HEK293 (cell line): Measurements from ENCODE around the gene MICAL3.

Source experiments
- CTCF ChIA-PET: fragments of 350-600 bp; formaldehyde crosslinking; extraction: SDS; loops from one replicate; lab custom pipeline; 2021; ENCODE audit warnings: antibody characterized with exemption; lab: Yijun Ruan, JAX
- POLR2A ChIA-PET: fragments of 300-600 bp; formaldehyde crosslinking; extraction: SDS; loops from one replicate; lab custom pipeline; 2020; ENCODE audit warnings: antibody characterized with exemption, inconsistent platforms; lab: Yijun Ruan, JAX
- H3K27ac ChIP-seq: fragments of 200-500 bp; sonication (Bioruptor generic); 2 replicates; pipeline ENCODE4 v1.5.1; 2014; ENCODE audit warnings: low read depth, low read length, control low read depth, inconsistent platforms; ENCODE audit errors: extremely low read depth
- H3K36me3 ChIP-seq, 2 experiments: fragments of 200-500 bp in 1 of 2; sonication (Bioruptor generic) in 1 of 2; 1 replicate in 1 of 2; 2 replicates in 1 of 2; pipeline ENCODE4 v1.5.1; 2014 to 2017; ENCODE audit warnings: inconsistent platforms in 2 of 2, low read length in 2 of 2; ENCODE audit not compliant: control insufficient read depth in 2 of 2, insufficient read depth in 1 of 2
- H3K4me1 ChIP-seq: fragments of 200-500 bp; sonication (Bioruptor generic); 2 replicates; pipeline ENCODE4 v1.5.1; 2014; ENCODE audit warnings: mild to moderate bottlenecking, low read length, inconsistent platforms; ENCODE audit not compliant: control insufficient read depth, insufficient read depth
- H3K4me3 ChIP-seq: 2 replicates; pipeline ENCODE4 v1.5.1; 2011; ENCODE audit warnings: low read depth, mild to moderate bottlenecking, control low read depth, low read length, moderate library complexity
- H3K9me3 ChIP-seq: fragments of 200-500 bp; sonication (Bioruptor generic); 2 replicates; pipeline ENCODE4 v1.5.1; 2014; ENCODE audit warnings: low read depth, low read length, inconsistent platforms; ENCODE audit not compliant: control insufficient read depth, insufficient read depth
- BCL11A ChIP-seq: fragments of 450-650 bp; formaldehyde crosslinking; IDR thresholded peaks from 2 replicates; pipeline ENCODE4 v1.5.1; 2016; ENCODE audit warnings: low read depth, missing biosample characterization, missing genetic modification characterization
- GFI1B ChIP-seq: fragments of 450-650 bp; formaldehyde crosslinking; IDR thresholded peaks from 2 replicates; pipeline ENCODE4 v1.5.1; 2016; ENCODE audit warnings: missing biosample characterization, missing genetic modification characterization
- GLI2 ChIP-seq: fragments of 450-650 bp; formaldehyde crosslinking; IDR thresholded peaks from 2 replicates; pipeline ENCODE4; 2017; ENCODE audit warnings: missing biosample characterization, missing genetic modification characterization, low read depth, borderline replicate concordance
- HOXA7 ChIP-seq: sonication (generic); formaldehyde crosslinking; IDR thresholded peaks from 2 replicates; pipeline ENCODE4 v1.8.1; 2022; ENCODE audit warnings: missing genetic modification reagents, borderline replicate concordance
- KLF10 ChIP-seq: fragments of 450-650 bp; IDR thresholded peaks from 2 replicates; pipeline ENCODE4 v1.5.1; 2018; ENCODE audit warnings: missing biosample characterization, mild to moderate bottlenecking, missing genetic modification characterization
- KLF8 ChIP-seq: fragments of 450-650 bp; formaldehyde crosslinking; IDR thresholded peaks from 2 replicates; pipeline ENCODE4 v1.5.1; 2016; ENCODE audit warnings: missing biosample characterization, missing genetic modification characterization
- YY1 ChIP-seq: fragments of 450-650 bp; formaldehyde crosslinking; IDR thresholded peaks from 2 replicates; pipeline ENCODE4 v1.5.1; 2018; ENCODE audit warnings: missing biosample characterization, missing genetic modification characterization
- ZFHX2 ChIP-seq: fragments of 450-650 bp; formaldehyde crosslinking; conservative IDR thresholded peaks from 2 replicates; pipeline ENCODE4 v1.5.1; 2016; ENCODE audit warnings: missing biosample characterization, missing genetic modification characterization
- ZFP37 ChIP-seq: fragments of 450-650 bp; formaldehyde crosslinking; IDR thresholded peaks from 2 replicates; pipeline ENCODE4 v1.5.1; 2016; ENCODE audit warnings: missing biosample characterization, missing genetic modification characterization
- ZNF221 ChIP-seq: fragments of 450-650 bp; formaldehyde crosslinking; IDR thresholded peaks from 2 replicates; pipeline ENCODE4 v1.5.1; 2017; ENCODE audit warnings: missing biosample characterization, missing genetic modification characterization, borderline replicate concordance
- ZNF248 ChIP-seq: fragments of 450-650 bp; formaldehyde crosslinking; IDR thresholded peaks from 2 replicates; pipeline ENCODE4 v1.5.1; 2017; ENCODE audit warnings: missing biosample characterization, missing genetic modification characterization
- ZNF274 ChIP-seq, 2 experiments: fragments of 200-500 bp in 1 of 2; fragments of 450-650 bp in 1 of 2; sonication (Bioruptor generic) in 1 of 2; formaldehyde crosslinking in 1 of 2; IDR thresholded peaks; 2 replicates each; pipeline versions ENCODE4 v1.5.1 to v1.6.1; 2014 to 2016; ENCODE audit warnings: borderline replicate concordance in 1 of 2, inconsistent platforms in 1 of 2, low read length in 1 of 2, missing biosample characterization in 1 of 2, missing genetic modification characterization in 1 of 2
- ZNF335 ChIP-seq: fragments of 450-650 bp; formaldehyde crosslinking; conservative IDR thresholded peaks from 2 replicates; pipeline ENCODE4 v1.5.1; 2016; ENCODE audit warnings: missing biosample characterization, missing genetic modification characterization
- ZNF423 ChIP-seq: fragments of 450-650 bp; formaldehyde crosslinking; IDR thresholded peaks from 2 replicates; pipeline ENCODE4 v1.5.1; 2016; ENCODE audit warnings: missing biosample characterization, missing genetic modification characterization
- ZNF426 ChIP-seq: fragments of 450-650 bp; formaldehyde crosslinking; IDR thresholded peaks from 2 replicates; pipeline ENCODE4 v1.5.1; 2017; ENCODE audit warnings: missing biosample characterization, missing genetic modification characterization, mild to moderate bottlenecking, inconsistent platforms, moderate library complexity
- TF ChIP-seq, protein P1 (sequence below): fragments of 450-650 bp; formaldehyde crosslinking; IDR thresholded peaks from 2 replicates; pipeline ENCODE4 v1.5.1; 2016; ENCODE audit warnings: missing biosample characterization, missing genetic modification characterization
- TF ChIP-seq, protein P2 (sequence below): fragments of 450-650 bp; formaldehyde crosslinking; IDR thresholded peaks from 2 replicates; pipeline ENCODE4 v1.5.1; 2017; ENCODE audit warnings: missing biosample characterization, missing genetic modification characterization
- TF ChIP-seq, protein P3 (sequence below): fragments of 450-650 bp; formaldehyde crosslinking; IDR thresholded peaks from 2 replicates; pipeline ENCODE4 v1.5.1; 2016; ENCODE audit warnings: missing biosample characterization, missing genetic modification characterization
- TF ChIP-seq, protein P4 (sequence below): fragments of 450-650 bp; formaldehyde crosslinking; IDR thresholded peaks from 2 replicates; pipeline ENCODE4 v1.5.1; 2016; ENCODE audit warnings: missing biosample characterization, missing genetic modification characterization

Gene MICAL3

DNA sequence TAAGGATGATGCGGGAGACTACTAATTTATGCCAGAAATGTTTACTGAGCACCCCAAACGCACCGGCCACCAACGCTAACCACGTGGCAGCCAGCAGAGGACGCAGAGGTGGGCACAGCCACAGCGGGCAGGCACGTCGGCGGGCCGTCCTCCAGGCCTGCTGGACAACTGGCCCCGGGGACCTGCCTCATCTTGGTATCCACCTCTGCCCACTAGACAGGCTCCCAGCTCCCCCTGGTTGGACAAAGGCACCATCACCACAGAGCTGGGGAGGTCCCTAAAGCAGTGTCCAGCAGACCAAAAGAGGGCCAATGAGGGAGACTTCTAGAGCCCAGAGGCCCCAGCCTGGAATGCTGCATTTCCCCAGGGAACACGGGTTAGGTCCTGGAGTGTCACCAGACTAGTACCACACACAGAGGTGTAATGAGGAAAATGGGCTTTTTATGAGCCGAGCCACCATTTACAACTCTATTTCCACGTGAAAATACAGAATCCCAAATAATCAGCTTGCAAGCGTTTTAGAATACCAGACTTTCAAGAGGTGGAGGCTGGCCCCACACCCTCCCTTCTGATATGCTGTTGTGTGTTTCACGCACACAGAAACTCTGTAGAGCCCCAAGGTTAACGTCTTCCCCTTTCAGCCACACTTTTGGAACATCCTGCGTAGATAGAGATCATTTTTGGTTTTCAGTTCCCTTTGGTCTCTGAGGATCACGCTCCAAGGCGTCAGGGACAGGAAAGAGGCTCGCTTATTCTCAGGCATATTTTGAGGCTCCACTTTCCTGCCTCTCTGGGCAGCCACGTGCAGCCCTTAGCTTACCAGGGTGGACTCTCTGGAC is 226.4 kb downstream of the MICAL3 start:
- no peak overlapping the region for H3K4me3 ChIP-seq
- no peaks in the 10 kb centered on the region for H3K4me1 ChIP-seq
- TF ChIP-seq ZNF335, result no peak
- TF ChIP-seq ZNF221 (tag by site-specific recombination), result no peak
- no peak for TF ChIP-seq ZFHX2 (tag by site-specific recombination)
- TF ChIP-seq, protein P1, sequence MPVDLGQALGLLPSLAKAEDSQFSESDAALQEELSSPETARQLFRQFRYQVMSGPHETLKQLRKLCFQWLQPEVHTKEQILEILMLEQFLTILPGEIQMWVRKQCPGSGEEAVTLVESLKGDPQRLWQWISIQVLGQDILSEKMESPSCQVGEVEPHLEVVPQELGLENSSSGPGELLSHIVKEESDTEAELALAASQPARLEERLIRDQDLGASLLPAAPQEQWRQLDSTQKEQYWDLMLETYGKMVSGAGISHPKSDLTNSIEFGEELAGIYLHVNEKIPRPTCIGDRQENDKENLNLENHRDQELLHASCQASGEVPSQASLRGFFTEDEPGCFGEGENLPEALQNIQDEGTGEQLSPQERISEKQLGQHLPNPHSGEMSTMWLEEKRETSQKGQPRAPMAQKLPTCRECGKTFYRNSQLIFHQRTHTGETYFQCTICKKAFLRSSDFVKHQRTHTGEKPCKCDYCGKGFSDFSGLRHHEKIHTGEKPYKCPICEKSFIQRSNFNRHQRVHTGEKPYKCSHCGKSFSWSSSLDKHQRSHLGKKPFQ (tag by site-specific recombination), result no peak
- TF ChIP-seq ZFP37, result no peak
- TF ChIP-seq, protein P2, sequence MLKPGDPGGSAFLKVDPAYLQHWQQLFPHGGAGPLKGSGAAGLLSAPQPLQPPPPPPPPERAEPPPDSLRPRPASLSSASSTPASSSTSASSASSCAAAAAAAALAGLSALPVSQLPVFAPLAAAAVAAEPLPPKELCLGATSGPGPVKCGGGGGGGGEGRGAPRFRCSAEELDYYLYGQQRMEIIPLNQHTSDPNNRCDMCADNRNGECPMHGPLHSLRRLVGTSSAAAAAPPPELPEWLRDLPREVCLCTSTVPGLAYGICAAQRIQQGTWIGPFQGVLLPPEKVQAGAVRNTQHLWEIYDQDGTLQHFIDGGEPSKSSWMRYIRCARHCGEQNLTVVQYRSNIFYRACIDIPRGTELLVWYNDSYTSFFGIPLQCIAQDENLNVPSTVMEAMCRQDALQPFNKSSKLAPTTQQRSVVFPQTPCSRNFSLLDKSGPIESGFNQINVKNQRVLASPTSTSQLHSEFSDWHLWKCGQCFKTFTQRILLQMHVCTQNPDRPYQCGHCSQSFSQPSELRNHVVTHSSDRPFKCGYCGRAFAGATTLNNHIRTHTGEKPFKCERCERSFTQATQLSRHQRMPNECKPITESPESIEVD, result no peak
- TF ChIP-seq GLI2 (tag by site-specific recombination), result no peak
- no peak for TF ChIP-seq ZNF274 (IDR thresholded peaks at IDR 0.05; ENCODE audit: low read length)
- no peak for TF ChIP-seq ZNF274 (tag by site-specific recombination; IDR thresholded peaks at IDR 0.05; ENCODE audit: borderline replicate concordance)
- TF ChIP-seq, protein P3, sequence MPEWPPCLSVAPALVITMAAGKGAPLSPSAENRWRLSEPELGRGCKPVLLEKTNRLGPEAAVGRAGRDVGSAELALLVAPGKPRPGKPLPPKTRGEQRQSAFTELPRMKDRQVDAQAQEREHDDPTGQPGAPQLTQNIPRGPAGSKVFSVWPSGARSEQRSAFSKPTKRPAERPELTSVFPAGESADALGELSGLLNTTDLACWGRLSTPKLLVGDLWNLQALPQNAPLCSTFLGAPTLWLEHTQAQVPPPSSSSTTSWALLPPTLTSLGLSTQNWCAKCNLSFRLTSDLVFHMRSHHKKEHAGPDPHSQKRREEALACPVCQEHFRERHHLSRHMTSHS (tag by site-specific recombination), result no peak
- TF ChIP-seq ZNF248 (tag by site-specific recombination), result no peak
- TF ChIP-seq, protein P4, sequence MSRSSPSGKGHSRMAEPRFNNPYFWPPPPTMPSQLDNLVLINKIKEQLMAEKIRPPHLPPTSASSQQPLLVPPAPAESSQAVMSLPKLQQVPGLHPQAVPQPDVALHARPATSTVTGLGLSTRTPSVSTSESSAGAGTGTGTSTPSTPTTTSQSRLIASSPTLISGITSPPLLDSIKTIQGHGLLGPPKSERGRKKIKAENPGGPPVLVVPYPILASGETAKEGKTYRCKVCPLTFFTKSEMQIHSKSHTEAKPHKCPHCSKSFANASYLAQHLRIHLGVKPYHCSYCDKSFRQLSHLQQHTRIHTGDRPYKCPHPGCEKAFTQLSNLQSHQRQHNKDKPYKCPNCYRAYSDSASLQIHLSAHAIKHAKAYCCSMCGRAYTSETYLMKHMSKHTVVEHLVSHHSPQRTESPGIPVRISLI (tag by site-specific recombination), result no peak
- TF ChIP-seq BCL11A (tag by site-specific recombination), result no peak
- TF ChIP-seq KLF8 (tag by site-specific recombination), result no peak
- no peak for TF ChIP-seq KLF10 (tag by site-specific recombination)
- TF ChIP-seq ZNF426, result no peak
- no peak for TF ChIP-seq HOXA7 (CRISPR knock-in tag)
- no peak for TF ChIP-seq GFI1B (tag by site-specific recombination)
- TF ChIP-seq ZNF423 (tag by site-specific recombination), result no peak
- TF ChIP-seq YY1 (tag by site-specific recombination), result no peak
- ChIA-PET CTCF (interaction anchor here (1.3 kb wide), 1 partner anchor 56 kb away, joined by 3 read pairs; no protein-coding TSS in a partner anchor), POLR2A (no interaction called here)
- H3K27ac ChIP-seq, result no peak overlapping the region
- H3K9me3 ChIP-seq, result no peaks in the 10 kb centered on the region
- H3K36me3 ChIP-seq, result no peaks in the 10 kb centered on the region; a peak in 1 of 3 replicates

DNA sequence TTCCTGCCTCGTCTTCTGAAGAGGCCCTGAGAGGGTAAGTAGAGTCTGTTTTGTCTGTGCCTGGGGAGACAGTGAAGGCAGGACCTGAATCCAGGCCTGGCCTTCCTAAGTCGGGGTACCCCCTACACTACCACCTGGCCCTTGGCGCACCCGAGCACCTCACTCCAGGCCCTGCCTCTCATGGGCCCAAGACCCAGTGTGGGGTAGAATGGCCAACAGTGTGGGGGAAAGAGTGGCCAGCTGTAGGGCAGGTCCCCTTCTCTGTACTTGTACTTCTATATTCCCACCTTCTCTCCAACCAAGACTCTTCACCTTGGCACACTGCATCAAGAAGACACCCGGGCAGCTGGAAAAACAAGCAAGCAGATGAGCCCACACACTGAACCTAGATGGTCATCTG is 227.7 kb downstream of the MICAL3 start:
- no peaks in the 10 kb centered on the region for H3K36me3 ChIP-seq
- CTCF ChIA-PET, result no interaction called here
- TF ChIP-seq ZFP37, result no peak
- TF ChIP-seq, all 188 proteins: peak for 0
- Histone ChIP-seq H3K4me3 (no peak overlapping the region), H3K9me3 (no peaks in the 10 kb centered on the region), H3K4me1 (no peaks in the 10 kb centered on the region), H3K27ac (no peak overlapping the region)
- POLR2A ChIA-PET, result no interaction called here
